Measurements from ENCODE around the gene LGALS3BP.

LGALS3BP gene

GRCh38 chr17:78999056-78999768 lies 19.5 kb upstream of the LGALS3BP start:
- no peak for DNase-seq

GRCh38 chr17:78998311-78999055 lies 18.8 kb upstream of the LGALS3BP start:
- DNase-seq, result no peak

- DNase-seq, result no peak
Measured at GRCh38 chr17:78997881-78998280, 18.2 kb upstream of the LGALS3BP start.

GRCh38 chr17:78997231-78997741 lies 17.6 kb upstream of the LGALS3BP start:
- DNase-seq, result no peak

GRCh38 chr17:78996781-78997201 lies 17.1 kb upstream of the LGALS3BP start:
- DNase-seq, result no peak

- no peak for DNase-seq
Measured at GRCh38 chr17:78995761-78996451, 16.2 kb upstream of the LGALS3BP start.

GRCh38 chr17:78995022-78995760 lies 15.5 kb upstream of the LGALS3BP start:
- no peak for DNase-seq

GRCh38 chr17:78993981-78994671 lies 14.4 kb upstream of the LGALS3BP start:
- DNase-seq, result no peak

GRCh38 chr17:78993241-78993956 lies 13.7 kb upstream of the LGALS3BP start:
- no peak for DNase-seq

- DNase-seq, result no peak
Measured at GRCh38 chr17:78992542-78993212, 13.0 kb upstream of the LGALS3BP start.

- DNase-seq, result no peak
Measured at GRCh38 chr17:78991906-78992532, 12.3 kb upstream of the LGALS3BP start.

- no peak for DNase-seq
Measured at GRCh38 chr17:78991017-78991738, 11.5 kb upstream of the LGALS3BP start.

GRCh38 chr17:78990349-78991016 lies 10.8 kb upstream of the LGALS3BP start:
- no peak for DNase-seq

GRCh38 chr17:78988152-78988551 lies 8.4 kb upstream of the LGALS3BP start:
- no peak for DNase-seq

- no peak for DNase-seq
Measured at GRCh38 chr17:78986649-78987328, 7.1 kb upstream of the LGALS3BP start.

- no peak for DNase-seq
Measured at GRCh38 chr17:78986048-78986648, 6.4 kb upstream of the LGALS3BP start.

- DNase-seq, result no peak
Measured at GRCh38 chr17:78985395-78985794, 5.7 kb upstream of the LGALS3BP start.
